Kidney (tissue), 14 donors: Measurements from ENCODE around the gene ANO6. TPM values are rescaled to one million over a fixed set of nuclear protein-coding genes. Genes with fewer than 3 reads are reported as not detected.
"Not testable (repeated sequence)": the region's sequence is repeated elsewhere in the genome, so short reads cannot be mapped to it uniquely, and the experiment has no call there.

Experiments used
- DNase-seq, 5 donors: peaks; one replicate each; pipeline ENCODE4 v3.0.0-alpha.2; 2013 to 2020
- FAIRE-seq: peaks from 2 replicates; lab custom pipeline; 2012; peaks lifted over from hg19 to GRCh38; lab: Jason Lieb, UNC
- H3K27ac ChIP-seq, 2 donors: one replicate each; pipeline ENCODE4 v1.7.0; 2013; ENCODE audit warnings: low read depth in 2 of 2, low read length in 2 of 2, inconsistent platforms in 1 of 2
- H3K27me3 ChIP-seq: one replicate; pipeline ENCODE4 v1.7.1; 2013; ENCODE audit warnings: low read length, inconsistent platforms; ENCODE audit not compliant: control insufficient read depth, insufficient read depth
- H3K36me3 ChIP-seq, 3 donors: one replicate each; pipeline versions ENCODE4 v1.7.0 to v1.7.1; 2013; ENCODE audit warnings: low read length in 3 of 3, control low read depth in 1 of 3, inconsistent platforms in 1 of 3; ENCODE audit not compliant: insufficient read depth in 3 of 3, control insufficient read depth in 2 of 3
- H3K4me1 ChIP-seq, 3 donors: one replicate each; pipeline versions ENCODE4 v1.7.0 to v1.7.1; 2013; ENCODE audit warnings: low read length in 3 of 3, inconsistent platforms in 1 of 3, low read depth in 1 of 3; ENCODE audit not compliant: control insufficient read depth in 2 of 3, insufficient read depth in 2 of 3
- H3K4me3 ChIP-seq, 3 donors: one replicate each; pipeline versions ENCODE4 v1.7.0 to v1.8.1; 2013; ENCODE audit warnings: low read length in 3 of 3, control low read depth in 1 of 3, inconsistent platforms in 1 of 3
- H3K9ac ChIP-seq, 3 donors: one replicate each; pipeline versions ENCODE4 v1.7.0 to v1.7.1; 2013; ENCODE audit warnings: low read length in 3 of 3, control low read depth in 1 of 3, inconsistent platforms in 1 of 3
- H3K9me3 ChIP-seq, 3 donors: one replicate each; pipeline versions ENCODE4 v1.7.0 to v1.7.1; 2013; ENCODE audit warnings: low read length in 3 of 3, control low read depth in 1 of 3, inconsistent platforms in 1 of 3; ENCODE audit not compliant: control insufficient read depth in 2 of 3, insufficient read depth in 1 of 3
- CTCF ChIP-seq: IDR thresholded peaks from 3 replicates; pipeline ENCODE4 v1.5.1; 2012; ENCODE audit warnings: mild to moderate bottlenecking, moderate library complexity, borderline replicate concordance; ENCODE audit not compliant: insufficient read depth; ENCODE audit errors: extremely low read depth
- intact Hi-C: fragments of 100-400 bp; cut with DNase I; formaldehyde crosslinking; loops from one replicate; pipeline ENCODE4 v1.11.1; 2022
- polyA plus RNA-seq: library from polyadenylated mRNA; stranded (reverse); fragments of 350-450 nt; fragmentation: Illumina TruSeq; extraction: RNeasy Lipid Tissue Mini Kit (QIAGEN cat#74804); gene quantifications from one replicate; pipeline ENCODE4 v1.2.3, GENCODE V29; 2014; ENCODE audit warnings: low read depth, low replicate concordance; ENCODE audit not compliant: insufficient read depth
- total RNA-seq: library from RNA; stranded (reverse); fragmentation: NEBNext Ultra II Directional; extraction: Animal tissue kit (Norgen Biotek cat#: 25700); gene quantifications from one replicate; pipeline ENCODE4 v1.2.1, GENCODE V29; 2021
- donor health status: control.
- donor health status: control.
- donor health status: control.
- donor health status: control.
- donor health status: control.
- donor health status: DM: yes; HTN: yes; CAD: no.
- donor health status: Normal renal cell carcinoma (clear cell type).

The ANO6 gene
- total and polyA plus RNA-seq, 2 donors from 2014 or later, result 17.2 to 46.3 TPM

DNA sequence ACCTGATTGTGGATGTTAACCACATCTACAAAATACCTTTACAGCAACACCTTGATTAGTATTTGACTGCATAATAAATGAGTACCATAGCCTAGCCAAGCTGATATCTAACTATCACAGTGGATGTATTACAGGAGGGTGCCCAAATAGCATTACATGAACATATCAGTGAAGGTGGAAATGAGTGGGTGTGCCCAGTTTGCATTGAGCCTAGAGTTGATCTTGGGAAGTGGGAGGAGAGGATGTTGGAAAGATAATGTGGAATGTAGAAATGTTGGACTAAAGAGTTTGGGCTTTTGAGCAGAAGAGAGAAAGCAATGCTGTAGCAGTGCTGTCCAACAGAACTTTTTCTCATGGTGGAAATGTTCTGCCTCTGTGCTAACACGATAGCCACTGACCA lies 98.9 kb downstream of the ANO6 start:
- Histone ChIP-seq H3K9ac (no peak overlapping the region), H3K4me1 (peaks cover 0 to 12% (median 6%) of the 10 kb centered on the region in 3 donors), H3K9me3 (peaks cover 0 to 1% (median 0%) of the 10 kb centered on the region in 3 donors), H3K36me3 (peaks cover 0 to 3% (median 0%) of the 10 kb centered on the region in 3 donors), H3K27me3 (no peaks in the 10 kb centered on the region), H3K27ac (no peak overlapping the region), H3K4me3 (no peak overlapping the region)
- no peak for FAIRE-seq
- intact Hi-C loops, result no loop called here
- DNase-seq, result no peak
- no peak for TF ChIP-seq CTCF

DNA sequence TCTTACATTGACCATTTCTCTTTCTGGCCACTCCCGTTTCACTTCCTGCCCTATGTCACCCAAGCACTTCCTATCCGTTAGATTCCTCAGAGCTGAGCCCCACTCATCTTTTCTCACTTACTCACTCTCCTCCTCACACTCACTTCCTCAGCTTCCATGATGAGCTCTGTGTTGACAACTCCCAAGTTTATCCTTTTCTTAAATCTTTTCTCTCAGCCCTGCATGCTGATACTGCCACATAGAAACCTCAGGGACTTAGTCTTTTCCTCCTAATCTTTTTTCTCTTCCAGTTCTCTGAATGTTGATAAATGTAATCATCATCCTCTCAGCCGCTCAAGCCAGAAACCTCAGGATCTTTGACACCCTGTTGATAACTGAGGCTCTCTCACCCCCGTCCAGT lies 99.6 kb downstream of the ANO6 start:
- FAIRE-seq, result no peak
- peaks cover 0 to 5% (median 0%) of the 10 kb centered on the region in 3 donors for H3K4me1 ChIP-seq

DNA sequence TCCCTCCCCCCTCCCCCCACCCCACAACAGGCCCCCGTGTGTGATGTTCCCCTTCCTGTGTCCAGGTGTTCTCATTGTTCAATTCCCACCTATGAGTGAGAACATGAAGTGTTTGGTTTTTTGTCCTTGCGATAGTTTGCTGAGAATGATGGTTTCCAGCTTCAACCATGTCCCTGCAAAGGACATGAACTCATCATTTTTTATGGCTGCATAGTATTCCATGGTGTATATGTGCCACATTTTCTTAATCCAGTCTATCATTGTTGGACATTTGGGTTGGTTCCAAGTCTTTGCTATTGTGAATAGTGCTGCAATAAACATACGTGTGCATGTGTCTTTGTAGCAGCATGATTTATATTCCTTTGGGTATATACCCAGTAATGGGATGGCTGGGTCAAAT lies 101.4 kb downstream of the ANO6 start:
- DNase-seq, H3K4me1 ChIP-seq, H3K4me3 ChIP-seq, H3K36me3 ChIP-seq, H3K9me3 ChIP-seq, H3K27ac ChIP-seq, intact Hi-C loops, FAIRE-seq, H3K27me3 ChIP-seq, H3K9ac ChIP-seq: not testable (repeated sequence)

More for the DNA sequence above, 99.6 kb downstream of the ANO6 start:
- Histone ChIP-seq H3K27me3 (no peaks in the 10 kb centered on the region), H3K27ac (no peak overlapping the region), H3K4me3 (no peak overlapping the region), H3K36me3 (peaks cover 0 to 3% (median 0%) of the 10 kb centered on the region in 3 donors), H3K9ac (no peak overlapping the region), H3K9me3 (peaks cover 0 to 1% (median 0%) of the 10 kb centered on the region in 3 donors)
- TF ChIP-seq CTCF, result no peak
- intact Hi-C loops, result no loop called here
- DNase-seq, result no peak

GRCh38 chr12:45322810-45323209 lies 106.9 kb downstream of the ANO6 start:
- Histone ChIP-seq H3K27ac (no peak overlapping the region), H3K4me1 (no peaks in the 10 kb centered on the region), H3K9ac (no peak overlapping the region), H3K9me3 (no peaks in the 10 kb centered on the region), H3K4me3 (no peak overlapping the region), H3K36me3 (no peaks in the 10 kb centered on the region), H3K27me3 (no peaks in the 10 kb centered on the region)
- intact Hi-C loops, result no loop called here
- FAIRE-seq (no peak), DNase-seq (no peak)
- no peak for TF ChIP-seq CTCF
